IMR-90 (cell line): Measurements from ENCODE around the gene CPNE2. TPM values are rescaled to one million over a fixed set of nuclear protein-coding genes. Genes with fewer than 3 reads are reported as not detected.
A peak's percentile ranks its signal among the peaks of the same experiment; 100 is the strongest.

Experiments
- ATAC-seq: fragments of 200-7000 bp; cut with Tn5 transposase; 2 replicates; pipeline ENCODE4 v1.9.1; 2020; ENCODE audit warnings: low read depth, mild to moderate bottlenecking, moderate library complexity
- BruUV-seq: library from RNA; stranded (reverse); fragments of 400-500 nt; replicated peaks from 2 replicates; lab custom pipeline; 2021; lab: Mats Ljungman, UMichigan
- CTCF ChIA-PET: fragments of 300-600 bp; formaldehyde crosslinking; extraction: SDS; loops from one replicate; lab custom pipeline; 2021; ENCODE audit warnings: antibody characterized with exemption; lab: Yijun Ruan, JAX
- POLR2A ChIA-PET: fragments of 300-600 bp; sonication (Branson Sonifier 250); formaldehyde crosslinking; loops from one replicate; lab custom pipeline; 2022; ENCODE audit warnings: antibody characterized with exemption; ENCODE audit not compliant: unreplicated experiment; lab: Charles Lee
- DNase-seq: peaks from one replicate; pipeline ENCODE4 v3.0.0; 2013
- H2AFZ ChIP-seq: replicated peaks from 2 replicates; pipeline ENCODE3; 2013; ENCODE audit warnings: low read length, mild to moderate bottlenecking; ENCODE audit not compliant: poor library complexity
- H2AK5ac ChIP-seq: 2 replicates; pipeline ENCODE4 v1.6.1; 2013; ENCODE audit warnings: low read depth, low read length, inconsistent platforms
- H2AK9ac ChIP-seq: replicated peaks from 2 replicates; pipeline ENCODE3; 2013; ENCODE audit warnings: mild to moderate bottlenecking, low read depth, low read length, moderate library complexity; ENCODE audit not compliant: poor library complexity
- H2BK120ac ChIP-seq: 2 replicates; pipeline ENCODE4 v1.6.1; 2013; ENCODE audit warnings: low read depth, low read length, inconsistent platforms
- H2BK15ac ChIP-seq: 3 replicates; pipeline ENCODE4 v1.6.1; 2013; ENCODE audit warnings: low read depth, low read length, inconsistent platforms
- H2BK20ac ChIP-seq: 2 replicates; pipeline ENCODE4 v1.6.1; 2013; ENCODE audit warnings: low read depth, mild to moderate bottlenecking, inconsistent platforms, low read length, moderate library complexity
- H2BK5ac ChIP-seq: 2 replicates; pipeline ENCODE4 v1.6.1; 2013; ENCODE audit warnings: mild to moderate bottlenecking, low read depth, low read length, inconsistent platforms; ENCODE audit not compliant: poor library complexity, severe bottlenecking
- H3K14ac ChIP-seq: replicated peaks from 2 replicates; pipeline ENCODE4 v1.6.1; 2013; ENCODE audit warnings: low read depth, low read length, inconsistent platforms
- H3K18ac ChIP-seq: 2 replicates; pipeline ENCODE4 v1.6.1; 2013; ENCODE audit warnings: low read depth, low read length, control low read depth
- H3K23ac ChIP-seq: 2 replicates; pipeline ENCODE4 v1.6.1; 2013; ENCODE audit warnings: low read depth, low read length, inconsistent platforms
- H3K27ac ChIP-seq: 2 replicates; pipeline ENCODE4 v1.5.1; 2013; ENCODE audit warnings: mild to moderate bottlenecking, control low read depth, low read length; ENCODE audit not compliant: insufficient read depth
- H3K27me3 ChIP-seq: 2 replicates; pipeline ENCODE4 v1.6.1; 2013; ENCODE audit warnings: low read length; ENCODE audit not compliant: control insufficient read depth, insufficient read depth
- H3K36me3 ChIP-seq: 2 replicates; pipeline ENCODE4 v1.6.1; 2013; ENCODE audit warnings: low read length, mixed read lengths; ENCODE audit not compliant: control insufficient read depth, insufficient read depth
- H3K4ac ChIP-seq: 2 replicates; pipeline ENCODE4 v1.6.1; 2013; ENCODE audit warnings: low read depth, low read length, inconsistent platforms
- H3K4me1 ChIP-seq: 2 replicates; pipeline ENCODE4 v1.6.1; 2013; ENCODE audit warnings: low read length, mixed read lengths; ENCODE audit not compliant: control insufficient read depth, insufficient read depth
- H3K4me2 ChIP-seq: 2 replicates; pipeline ENCODE4 v1.6.1; 2013; ENCODE audit warnings: low read depth, mild to moderate bottlenecking, control low read depth, low read length, moderate library complexity
- H3K4me3 ChIP-seq: 2 replicates; pipeline ENCODE4 v1.5.1; 2013; ENCODE audit warnings: low read depth, mild to moderate bottlenecking, control low read depth, low read length, moderate library complexity; ENCODE audit not compliant: insufficient read depth
- H3K56ac ChIP-seq: 2 replicates; pipeline ENCODE4 v1.6.1; 2013; ENCODE audit warnings: low read length, inconsistent platforms; ENCODE audit not compliant: insufficient read depth; ENCODE audit errors: extremely low read depth
- H3K79me1 ChIP-seq, 2 experiments: 2 replicates each; pipeline ENCODE4 v1.6.1; 2013; ENCODE audit warnings: low read length in 2 of 2, inconsistent platforms in 1 of 2, low read depth in 1 of 2
- H3K9ac ChIP-seq: 2 replicates; pipeline ENCODE4 v1.6.1; 2013; ENCODE audit warnings: low read depth, low read length, control low read depth
- H3K9me1 ChIP-seq: 2 replicates; pipeline ENCODE4 v1.6.1; 2013; ENCODE audit warnings: low read length, inconsistent platforms; ENCODE audit not compliant: insufficient read depth
- H3K9me3 ChIP-seq: 2 replicates; pipeline ENCODE4 v1.6.1; 2013; ENCODE audit warnings: low read length; ENCODE audit not compliant: control insufficient read depth, insufficient read depth
- H4K20me1 ChIP-seq: 2 replicates; pipeline ENCODE4 v1.6.1; 2013; ENCODE audit warnings: low read length, inconsistent platforms; ENCODE audit not compliant: insufficient read depth
- H4K5ac ChIP-seq: 2 replicates; pipeline ENCODE4 v1.6.1; 2013; ENCODE audit warnings: mild to moderate bottlenecking, low read depth, low read length, control low read depth
- H4K8ac ChIP-seq, 2 experiments: 2 replicates each; pipeline ENCODE4 v1.6.1; 2013; ENCODE audit warnings: low read depth in 2 of 2, low read length in 2 of 2, control low read depth in 1 of 2, inconsistent platforms in 1 of 2
- H4K91ac ChIP-seq: 2 replicates; pipeline ENCODE4 v1.6.1; 2013; ENCODE audit warnings: low read depth, low read length, inconsistent platforms; ENCODE audit not compliant: insufficient read depth
- BHLHE40 ChIP-seq: fragments of 150-350 bp; IDR thresholded peaks from 2 replicates; pipeline ENCODE4 v1.6.1; 2016; ENCODE audit warnings: mild to moderate bottlenecking, low read depth, low read length
- CEBPB ChIP-seq: IDR thresholded peaks from 2 replicates; pipeline ENCODE4 v1.6.1; 2012; ENCODE audit warnings: low read depth, low read length, improper control_type of control experiment
- CHD1 ChIP-seq: IDR thresholded peaks from 2 replicates; pipeline ENCODE4 v1.6.1; 2012; ENCODE audit warnings: low read depth, low read length, improper control_type of control experiment
- ELK1 ChIP-seq: fragments of 150-350 bp; IDR thresholded peaks from 2 replicates; pipeline ENCODE4 v1.6.1; 2016; ENCODE audit warnings: low read depth, mild to moderate bottlenecking, low read length, moderate library complexity, borderline replicate concordance
- FOS ChIP-seq: fragments of 150-350 bp; IDR thresholded peaks from 2 replicates; pipeline ENCODE4 v1.6.1; 2016; ENCODE audit warnings: low read depth, low read length
- MAZ ChIP-seq: IDR thresholded peaks from 2 replicates; pipeline ENCODE4 v1.6.1; 2012; ENCODE audit warnings: low read depth, mild to moderate bottlenecking, low read length, improper control_type of control experiment, moderate library complexity, borderline replicate concordance
- MXI1 ChIP-seq: IDR thresholded peaks from 2 replicates; pipeline ENCODE4 v1.6.1; 2012; ENCODE audit warnings: low read depth, mild to moderate bottlenecking, low read length, moderate library complexity, borderline replicate concordance
- NFE2L2 ChIP-seq: fragments of 150-350 bp; IDR thresholded peaks from 2 replicates; pipeline ENCODE4 v1.6.1; 2016; ENCODE audit warnings: low read depth, mild to moderate bottlenecking, low read length
- POLR2A ChIP-seq: IDR thresholded peaks from 2 replicates; pipeline ENCODE4 v1.6.1; 2012; ENCODE audit warnings: mild to moderate bottlenecking, low read depth, low read length
- RAD21 ChIP-seq: IDR thresholded peaks from 2 replicates; pipeline ENCODE4 v1.6.1; 2012; ENCODE audit warnings: low read length, improper control_type of control experiment
- RCOR1 ChIP-seq: IDR thresholded peaks from 2 replicates; pipeline ENCODE4 v1.6.1; 2012; ENCODE audit warnings: mild to moderate bottlenecking, low read length, improper control_type of control experiment; ENCODE audit not compliant: insufficient replicate concordance
- RFX5 ChIP-seq: IDR thresholded peaks from 2 replicates; pipeline ENCODE4 v1.8.0; 2012; ENCODE audit warnings: low read depth, mild to moderate bottlenecking, low read length, moderate library complexity
- WGBS, 2 experiments: methylation state at CpG; one replicate each; pipeline versions ENCODE4 v1.1.5 to v1.1.7; 2013; ENCODE audit warnings: missing lambda C conversion rate in 2 of 2; ENCODE audit not compliant: insufficient read length in 1 of 2; ENCODE audit errors: extremely low coverage in 2 of 2; 5-methylcytosine and 5-hydroxymethylcytosine counted together
- dilution Hi-C: fragments of 300-500 bp; cut with HindIII; formaldehyde crosslinking; loops from one replicate; pipeline ENCODE4 v1.14.3; 2018; ENCODE audit warnings: low sequenced_read_pairs; ENCODE audit not compliant: unreplicated experiment
- in situ Hi-C: fragments of 300-500 bp; cut with MboI; formaldehyde crosslinking; loops from 3 replicates; pipeline ENCODE4 v1.14.3; 2019; ENCODE audit warnings: low sequenced_read_pairs, inconsistent platforms, mixed read lengths
- intact Hi-C: fragments of 100-400 bp; cut with micrococcal nuclease; formaldehyde crosslinking; loops from 2 replicates; pipeline ENCODE4 v1.10.0; 2022
- polyA plus RNA-seq, 3 experiments: library from polyadenylated mRNA; depleted of rRNA; stranded (reverse); fragments of >200 nt; gene quantifications; 2 replicates each; pipeline ENCODE4 v1.2.3, GENCODE V29; 2012; ENCODE audit warnings: low replicate concordance in 1 of 3
- total RNA-seq: library from RNA; depleted of rRNA; stranded (reverse); fragments of >200 nt; gene quantifications from 2 replicates; pipeline ENCODE4 v1.2.3, GENCODE V29; 2012
- TF ChIP-seq, protein P1 (sequence below): fragments of 150-350 bp; IDR thresholded peaks from 2 replicates; pipeline ENCODE4 v1.6.1; 2017; ENCODE audit warnings: mild to moderate bottlenecking, antibody characterized with exemption, low read length, low read depth

Gene CPNE2
- total and polyA plus RNA-seq, 2 of the 4 experiments (the other 2 are of a cell fraction) = 15.4 to 48.0 TPM

DNA sequence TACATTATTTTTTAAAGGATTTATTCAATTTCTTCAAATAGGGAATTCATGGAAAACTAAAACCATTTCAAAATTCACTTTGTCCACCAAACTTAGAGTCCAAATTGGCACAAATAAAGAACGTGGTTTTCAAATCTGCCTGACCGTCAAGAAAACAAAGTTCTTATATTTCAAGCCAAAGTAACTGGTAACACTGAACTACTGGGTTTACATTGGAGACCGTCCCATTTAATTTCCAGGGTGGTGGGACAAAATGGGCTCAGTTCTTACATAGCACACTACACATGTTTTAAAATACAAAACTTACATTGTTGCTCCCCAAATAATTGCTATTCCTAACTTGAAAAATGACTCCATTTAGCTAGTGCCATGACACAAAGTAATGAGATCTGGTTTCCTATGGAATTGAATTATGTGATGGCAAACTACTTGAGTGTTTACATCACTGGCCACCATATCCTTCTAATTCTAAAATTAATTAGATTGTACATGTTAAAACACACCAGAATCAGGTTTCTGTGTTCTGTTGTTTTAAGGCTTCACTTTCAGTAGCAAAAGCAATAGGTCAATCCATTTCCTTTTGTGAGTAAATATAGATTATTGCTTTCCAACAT, 86.9 kb downstream of the CPNE2 start:
- H3K9me1 ChIP-seq = peaks cover 4% of the 10 kb centered on the region; the same call in 1 of the 2 replicates
- peaks cover 8% of the 10 kb centered on the region; the same call in 1 of the 2 replicates for H4K20me1 ChIP-seq
- H3K4me3 ChIP-seq = no peak overlapping the region
- peaks cover 40 to 76% of the 10 kb centered on the region in 2 experiments for H3K79me1 ChIP-seq
- in situ Hi-C loops = no loop called here
- H2AK5ac ChIP-seq = no peak overlapping the region
- no peak overlapping the region for H2BK120ac ChIP-seq
- no peak overlapping the region for H3K9ac ChIP-seq
- WGBS, 2 experiments = 34% methylated on average over 2 of the region's 3 CpGs; no CpG with 5 or more reads in 1 of the 2 experiments
- DNase-seq (no peak), ATAC-seq (peak; percentile 36; the same call in 1 of the 2 replicates)
- no peak overlapping the region for H2BK20ac ChIP-seq
- POLR2A ChIA-PET = no interaction called here
- intact Hi-C loops = no loop called here
- peaks cover 4% of the 10 kb centered on the region; the same call in 1 of the 2 replicates for H3K4me1 ChIP-seq
- H2AFZ ChIP-seq = no peak overlapping the region
- CTCF ChIA-PET = interaction anchor here (0.8 to 1.2 kb wide), 2 partner anchors 9 to 86 kb away, joined by 3 read pairs; no protein-coding TSS in a partner anchor
- H3K36me3 ChIP-seq = 0 out of 2 replicates have a peak, but pooled peaks cover 2% of the 10 kb centered on the region
- H3K23ac ChIP-seq = no peak overlapping the region; the same call in 1 of the 2 replicates
- no TSS peak for BruUV-seq
- H3K4ac ChIP-seq = no peak overlapping the region
- H2AK9ac ChIP-seq = no peak overlapping the region
- no peak overlapping the region for H3K27ac ChIP-seq
- H4K91ac ChIP-seq = no peak overlapping the region
- no peak overlapping the region for H4K8ac ChIP-seq
- no peaks in the 10 kb centered on the region for H3K9me3 ChIP-seq
- no peak overlapping the region for H4K5ac ChIP-seq
- H2BK5ac ChIP-seq = peak overlapping the region; percentile 29
- H3K18ac ChIP-seq = no peak overlapping the region
- H3K4me2 ChIP-seq = peak overlapping the region; percentile 18; the same call in 1 of the 2 replicates
- TF ChIP-seq POLR2A (no peak), MXI1 (no peak), NFE2L2 (no peak), FOS (no peak), CEBPB (no peak), ELK1 (no peak), MAZ (no peak), BHLHE40 (no peak), CHD1 (no peak), RFX5 (no peak), RAD21 (no peak), RCOR1 (no peak)
- TF ChIP-seq, protein P1, sequence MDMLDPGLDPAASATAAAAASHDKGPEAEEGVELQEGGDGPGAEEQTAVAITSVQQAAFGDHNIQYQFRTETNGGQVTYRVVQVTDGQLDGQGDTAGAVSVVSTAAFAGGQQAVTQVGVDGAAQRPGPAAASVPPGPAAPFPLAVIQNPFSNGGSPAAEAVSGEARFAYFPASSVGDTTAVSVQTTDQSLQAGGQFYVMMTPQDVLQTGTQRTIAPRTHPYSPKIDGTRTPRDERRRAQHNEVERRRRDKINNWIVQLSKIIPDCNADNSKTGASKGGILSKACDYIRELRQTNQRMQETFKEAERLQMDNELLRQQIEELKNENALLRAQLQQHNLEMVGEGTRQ = no peak
- H3K14ac ChIP-seq = no peak overlapping the region
- dilution Hi-C loops = no loop called here
- no peaks in the 10 kb centered on the region for H3K27me3 ChIP-seq
- H3K56ac ChIP-seq = no peak overlapping the region
- H2BK15ac ChIP-seq = no peak overlapping the region
